Melanocyte of skin (primary cell): ENCODE results near the gene KCNJ18. TPM values are rescaled to one million over a fixed set of nuclear protein-coding genes. Genes with fewer than 3 reads are reported as not detected.

Experiments
- total RNA-seq, 2 donors: library from RNA; depleted of rRNA; stranded (reverse); fragments of >200 nt; gene quantifications; 2 replicates each; pipeline ENCODE4 v1.2.3, GENCODE V29; 2012

Gene KCNJ18
- total RNA-seq = not detected

GRCh38 chr17:21691883-21692703 is at the start of gene KCNJ18:
KCNJ18 (plus strand) TSS chr17:21692523; CDS start chr17:21702787, 10,264 bp downstream.

